ENCODE data around the gene NEU2.
"Not testable (repeated sequence)": the region's sequence is repeated elsewhere in the genome, so short reads cannot be mapped to it uniquely, and the experiment has no call there.

NEU2 gene

DNA sequence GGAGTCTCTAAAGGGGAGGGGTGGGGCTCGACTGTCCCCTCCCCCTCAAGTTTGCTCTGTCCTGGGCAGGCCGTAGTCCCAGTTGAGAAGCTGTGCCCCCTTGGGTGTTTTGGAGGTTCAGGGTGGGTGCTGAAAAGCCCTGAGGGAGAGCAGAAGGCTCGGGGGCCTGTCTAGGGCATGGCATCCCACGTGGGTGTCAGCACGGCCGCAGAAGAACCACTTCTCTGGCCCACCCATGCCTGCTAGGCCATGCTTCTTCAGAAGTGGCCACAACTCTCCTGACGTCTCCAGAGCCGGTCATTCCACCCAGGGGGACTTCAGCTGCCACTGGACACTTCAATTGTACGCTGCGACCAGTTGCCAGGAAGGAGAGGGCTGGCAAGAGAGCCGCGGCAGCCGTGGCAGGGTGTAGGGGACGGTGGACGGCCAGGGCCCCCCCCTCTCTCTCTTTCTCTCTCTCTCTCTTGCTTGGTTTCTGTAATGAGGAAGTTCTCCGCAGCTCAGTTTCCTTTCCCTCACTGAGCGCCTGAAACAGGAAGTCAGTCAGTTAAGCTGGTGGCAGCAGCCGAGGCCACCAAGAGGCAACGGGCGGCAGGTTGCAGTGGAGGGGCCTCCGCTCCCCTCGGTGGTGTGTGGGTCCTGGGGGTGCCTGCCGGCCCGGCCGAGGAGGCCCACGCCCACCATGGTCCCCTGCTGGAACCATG, 27.5 kb downstream of the NEU2 start, which contains the start of gene INPP5D:
Gene INPP5D, plus strand, starts transcription at position 546 of the 704 bp plus-strand sequence. Its CDS starts 137 bp downstream, at position 683.
- no peak for DNase-seq

GRCh38 chr2:233060501-233060979, 28.1 kb downstream of the NEU2 start:
- no peak for DNase-seq

GRCh38 chr2:233060980-233061590, 28.6 kb downstream of the NEU2 start:
- DNase-seq, result no peak

DNA sequence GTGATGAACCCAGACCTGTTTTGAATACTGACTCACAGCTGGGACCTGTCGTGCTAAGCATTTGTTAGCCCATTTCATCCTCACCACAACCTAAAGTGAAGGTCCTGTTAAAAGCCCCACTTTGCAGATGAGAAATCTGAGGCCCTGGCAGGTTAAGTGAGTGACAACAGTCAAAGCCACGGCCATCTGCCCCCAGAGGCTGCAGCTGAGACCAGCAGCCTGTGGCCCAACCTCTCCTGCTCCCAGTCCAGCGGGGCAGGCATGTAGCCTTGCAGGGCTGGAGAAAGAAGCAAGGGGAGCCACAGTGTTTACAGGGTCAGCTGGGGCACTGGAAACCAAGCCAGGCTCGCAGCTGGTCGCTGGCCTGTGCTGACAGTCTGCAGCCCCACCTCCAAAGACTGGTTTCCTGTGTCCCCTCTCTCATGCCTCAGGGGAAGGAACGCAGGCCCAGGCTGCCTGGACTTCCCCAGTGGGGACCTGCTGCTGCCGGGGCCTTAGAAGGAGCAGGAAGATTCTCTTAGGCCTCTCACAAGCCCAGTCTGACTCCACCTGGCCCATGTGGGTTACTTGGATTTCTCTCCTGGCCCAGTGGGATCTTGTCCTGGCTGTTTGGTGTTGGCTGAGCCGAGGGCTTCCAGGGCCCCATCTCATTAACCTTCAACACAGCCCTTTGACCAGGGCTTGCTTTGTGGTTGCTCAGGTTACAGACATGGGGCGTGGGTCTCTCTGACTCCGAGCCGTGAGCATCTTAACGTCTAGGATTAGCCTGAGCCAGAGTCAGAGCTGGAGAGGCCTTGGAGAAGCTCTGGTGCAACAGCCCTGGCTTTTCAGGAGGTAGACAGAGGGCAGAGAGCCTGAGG, 29.3 kb downstream of the NEU2 start:
- DNase-seq, result no peak

- no peak for DNase-seq
Observed at GRCh38 chr2:233062451-233062850, 30.0 kb downstream of the NEU2 start.

GRCh38 chr2:233062946-233063268, 30.4 kb downstream of the NEU2 start:
- no peak for DNase-seq

DNA sequence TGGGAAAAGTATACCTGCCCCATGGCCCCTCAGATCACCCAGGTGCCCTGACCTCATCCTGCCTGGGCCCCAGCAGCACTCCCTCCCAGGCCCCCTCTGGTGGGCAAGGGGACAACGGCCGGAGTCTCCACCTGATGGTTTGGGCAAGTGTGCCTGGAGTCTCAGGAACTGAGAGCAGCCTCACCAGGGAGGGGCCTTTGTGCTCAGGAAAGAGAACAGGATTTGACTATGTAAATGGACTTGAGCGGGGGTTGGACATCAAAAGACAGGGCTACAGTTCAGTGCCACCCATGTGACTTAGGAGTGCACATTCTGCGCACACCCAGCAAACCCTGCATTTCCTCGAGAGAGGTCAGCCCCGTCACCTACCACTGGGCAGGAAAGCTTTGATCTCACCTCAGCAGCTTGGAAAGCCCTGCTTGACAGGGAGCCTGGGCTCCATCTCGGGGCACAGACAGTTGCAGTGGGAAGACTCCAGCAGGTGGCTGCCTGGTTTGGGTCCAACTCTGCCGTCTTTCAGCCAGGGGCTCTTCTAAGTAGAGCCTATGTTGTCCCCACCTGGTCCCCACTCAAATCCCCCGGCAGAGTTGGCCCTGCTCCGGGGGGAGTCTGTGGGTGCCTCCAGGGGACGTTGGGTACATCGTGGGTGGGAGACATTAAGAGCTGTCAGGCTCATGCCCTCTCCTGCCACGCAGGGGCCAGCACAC, 30.9 kb downstream of the NEU2 start:
- no peak for DNase-seq

- DNase-seq, result no peak
Observed at GRCh38 chr2:233063976-233064411, 31.5 kb downstream of the NEU2 start.

- DNase-seq, result no peak
Observed at GRCh38 chr2:233064530-233065199, 32.2 kb downstream of the NEU2 start.

DNA sequence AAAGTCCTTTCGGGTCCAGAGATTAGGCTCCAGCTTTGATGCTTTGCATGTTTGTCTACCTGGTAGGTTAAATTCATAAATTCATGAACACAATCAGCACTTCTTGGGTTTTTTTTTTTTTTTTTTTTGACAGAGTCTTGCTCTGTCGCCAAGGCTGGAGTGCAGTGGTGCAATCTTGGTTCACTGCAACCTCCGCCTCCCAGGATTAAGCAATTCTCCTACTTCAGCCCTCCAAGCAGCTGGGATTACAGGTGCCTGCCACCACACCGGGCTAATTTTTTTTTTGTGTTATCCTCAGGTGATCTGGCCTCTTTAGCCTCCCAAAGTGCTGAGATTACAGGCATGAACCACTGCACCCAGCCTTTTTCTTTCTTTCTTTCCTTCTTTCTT, 32.7 kb downstream of the NEU2 start:
- not testable (repeated sequence) for DNase-seq

DNA sequence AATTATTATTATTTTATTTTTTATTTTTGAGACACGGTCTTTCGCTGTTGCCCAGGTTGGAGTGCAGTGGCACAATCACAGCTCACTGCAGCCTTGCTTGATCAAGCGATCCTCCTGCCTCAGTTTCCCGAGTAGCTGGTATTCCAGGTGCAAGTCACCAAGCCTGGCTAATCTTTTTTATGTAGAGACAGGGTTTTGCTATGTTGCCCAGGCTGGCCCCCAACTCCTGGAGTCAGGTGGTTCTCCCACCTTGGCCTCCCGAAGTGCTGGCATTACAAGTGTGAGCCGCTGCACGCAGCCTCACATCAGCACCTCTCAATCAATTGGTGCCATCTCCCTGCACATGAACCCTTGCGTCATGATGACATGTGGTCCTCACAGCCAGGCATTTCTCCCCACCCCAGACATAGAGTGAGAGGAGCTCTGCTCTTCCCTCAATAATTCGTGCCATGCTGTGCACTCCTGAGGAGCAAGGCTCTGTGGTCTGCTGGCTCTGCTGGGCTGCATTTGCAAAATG, 33.5 kb downstream of the NEU2 start:
- no peak for DNase-seq

GRCh38 chr2:233068762-233069418, 36.4 kb downstream of the NEU2 start:
- no peak for DNase-seq

- DNase-seq, result no peak
Observed at GRCh38 chr2:233072838-233073237, 40.4 kb downstream of the NEU2 start.

DNA sequence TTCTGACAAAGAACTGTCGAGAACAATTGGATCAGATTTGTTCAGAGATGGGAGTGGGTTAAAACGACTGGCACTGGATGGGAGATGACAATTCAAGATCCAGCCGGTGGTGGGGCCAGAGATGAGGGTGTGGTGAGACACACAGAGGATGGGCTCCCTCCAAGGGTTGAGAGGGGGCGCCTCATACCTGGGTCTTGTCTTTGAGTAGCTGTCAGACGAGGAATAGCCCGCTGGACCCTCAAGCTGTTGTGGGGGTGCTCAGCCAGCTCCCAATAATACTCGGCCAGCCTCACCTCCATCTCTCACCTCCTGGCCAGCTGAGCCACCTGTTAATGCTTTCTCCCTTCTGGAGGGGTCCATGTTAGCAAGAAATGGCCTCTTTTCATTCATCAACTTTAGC, 41.6 kb downstream of the NEU2 start:
- no peak for DNase-seq

- no peak for DNase-seq
Observed at GRCh38 chr2:233075141-233075965, 42.9 kb downstream of the NEU2 start.

DNA sequence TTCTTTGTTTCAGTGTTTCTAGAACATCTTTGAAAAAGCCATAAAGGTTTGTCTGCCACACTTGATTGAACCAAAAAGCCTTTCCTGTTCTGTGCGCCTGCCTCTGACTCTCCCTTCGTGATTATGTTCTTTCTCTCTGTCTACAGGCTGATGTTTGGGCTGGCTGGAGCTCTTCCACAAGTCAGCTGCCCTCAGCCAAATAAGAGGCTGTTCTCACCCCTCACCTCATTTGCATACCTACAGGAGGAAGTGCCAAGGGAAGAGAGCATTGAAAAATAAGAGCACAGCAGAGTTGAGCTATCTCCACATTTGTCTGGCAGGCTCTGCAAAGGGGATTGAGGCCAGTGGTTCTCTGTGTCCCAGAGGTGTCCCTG, 43.5 kb downstream of the NEU2 start:
- peak; percentile 6 for DNase-seq

DNA sequence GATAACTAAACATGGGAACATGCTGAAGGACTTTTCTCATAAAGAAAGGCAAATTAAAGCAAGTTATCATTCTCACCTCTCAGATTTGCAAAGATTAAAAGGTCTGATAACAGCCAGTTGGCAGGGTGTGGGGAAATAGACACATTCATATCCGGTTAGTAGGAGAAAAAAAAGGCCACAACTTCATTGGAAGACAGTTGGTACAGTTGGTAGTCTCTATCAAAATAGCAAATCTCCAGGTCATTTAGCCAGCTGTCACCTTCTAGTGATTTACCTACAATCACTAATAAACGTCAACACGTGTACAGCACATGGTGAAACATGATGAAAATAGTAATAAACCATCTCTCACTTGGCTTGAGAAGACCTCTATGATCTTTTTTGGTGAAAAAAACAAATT, 44.3 kb downstream of the NEU2 start:
- no peak for DNase-seq

- no peak for DNase-seq
Observed at GRCh38 chr2:233079473-233079877, 47.0 kb downstream of the NEU2 start.

DNA sequence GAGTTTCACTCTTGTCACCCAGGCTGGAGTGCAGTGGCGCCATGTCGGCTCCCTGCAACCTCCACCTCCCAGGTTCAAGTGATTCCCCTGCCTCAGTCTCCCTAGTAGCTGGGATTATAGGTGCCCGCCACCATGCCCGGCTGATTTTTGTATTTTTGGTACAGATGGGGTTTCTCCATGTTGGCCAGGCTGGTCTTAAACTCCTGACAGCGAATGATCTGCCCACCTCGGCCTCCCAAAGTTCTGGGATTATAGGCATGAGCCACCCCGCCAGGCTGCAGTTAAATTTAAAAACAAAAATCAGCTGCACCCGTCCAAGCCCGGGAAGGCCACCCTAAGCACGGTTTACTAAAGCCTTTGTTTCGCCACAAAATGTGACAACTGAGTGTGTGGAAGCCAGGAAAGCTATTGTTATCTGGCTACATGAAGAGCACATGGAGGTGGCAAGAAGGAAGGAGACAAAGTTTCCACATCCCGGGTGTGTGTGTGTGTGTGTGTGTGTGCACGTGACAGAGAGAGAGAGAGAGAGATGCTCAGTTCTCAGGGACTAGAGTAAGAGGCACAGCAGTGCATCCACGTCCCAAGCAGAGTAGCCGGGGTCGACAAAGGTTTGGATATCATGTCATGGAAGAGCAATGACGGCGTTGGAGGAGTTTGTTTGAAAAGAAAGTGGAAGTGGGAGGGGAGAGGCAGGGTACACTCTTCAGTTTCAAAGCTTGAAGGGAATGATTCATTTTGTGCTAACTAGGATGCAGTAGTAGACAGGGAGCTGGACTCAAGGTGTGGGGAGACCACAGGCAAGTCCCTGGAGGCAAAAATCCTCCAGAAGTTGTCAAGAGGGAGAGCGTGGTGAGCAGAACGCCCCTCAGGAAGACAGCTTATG, 47.7 kb downstream of the NEU2 start:
- no peak for DNase-seq

DNA sequence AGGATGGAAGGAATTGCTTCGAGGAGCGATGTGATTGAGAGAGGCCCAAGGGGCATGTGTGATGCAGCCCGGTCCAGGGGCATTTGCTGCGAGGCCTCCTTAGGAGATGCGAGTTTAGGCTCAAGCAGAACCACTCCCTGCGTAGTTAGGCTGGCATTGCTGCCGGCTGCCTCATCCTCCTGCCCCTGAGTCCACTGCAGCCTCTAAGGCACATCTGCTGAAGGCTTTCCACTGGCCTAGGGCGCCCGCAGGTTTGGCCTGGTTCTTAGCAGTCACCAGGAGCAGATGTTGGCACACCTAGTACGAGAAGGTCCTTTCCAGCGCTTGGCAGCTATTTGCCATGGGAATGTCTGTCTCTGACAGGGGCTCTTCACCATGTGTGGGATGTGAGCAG, 48.4 kb downstream of the NEU2 start:
- DNase-seq, result no peak

Measured in NCI-H2029 (cell line).